C4-2B (cell line): ENCODE data around the gene MKLN1.

Experiments
- H3K27ac ChIP-seq: fragments of 450-650 bp; 2 replicates; pipeline ENCODE4 v1.5.1; 2017
- CTCF ChIP-seq: fragments of 450-650 bp; conservative IDR thresholded peaks from 2 replicates; pipeline ENCODE4 v1.5.1; 2017; ENCODE audit warnings: mild to moderate bottlenecking
- ZFX ChIP-seq: fragments of 450-650 bp; IDR thresholded peaks from 2 replicates; pipeline ENCODE4 v1.6.1; 2017

MKLN1 gene

DNA sequence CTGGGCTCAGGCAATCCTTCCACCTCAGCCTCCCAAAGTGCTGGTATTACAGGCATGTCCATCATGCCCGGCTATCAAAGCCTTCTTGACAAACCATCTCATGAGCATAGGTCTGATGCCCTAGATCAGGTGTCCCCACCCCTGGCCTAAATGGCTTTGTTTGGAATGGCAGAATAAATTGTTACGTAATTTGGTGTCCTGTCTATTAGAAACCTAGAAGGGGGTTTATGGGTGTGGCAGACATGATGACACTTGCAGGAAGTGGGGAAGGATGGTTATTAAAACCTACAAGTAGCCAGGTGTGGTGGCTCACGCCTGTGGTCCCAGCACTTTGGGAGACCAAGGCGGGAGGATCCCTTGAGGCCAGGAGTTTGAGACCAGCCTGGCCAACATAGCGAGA is 38.6 kb upstream of the MKLN1 start:
- TF ChIP-seq ZFX (no peak), CTCF (no peak)

GRCh38 chr7:131292141-131292905 is 35.4 kb upstream of the MKLN1 start:
- H3K27ac ChIP-seq = no peak overlapping the region
- no peak for TF ChIP-seq ZFX
- no peak for TF ChIP-seq CTCF

More for the DNA sequence above, 38.6 kb upstream of the MKLN1 start:
- H3K27ac ChIP-seq = no peak overlapping the region

DNA sequence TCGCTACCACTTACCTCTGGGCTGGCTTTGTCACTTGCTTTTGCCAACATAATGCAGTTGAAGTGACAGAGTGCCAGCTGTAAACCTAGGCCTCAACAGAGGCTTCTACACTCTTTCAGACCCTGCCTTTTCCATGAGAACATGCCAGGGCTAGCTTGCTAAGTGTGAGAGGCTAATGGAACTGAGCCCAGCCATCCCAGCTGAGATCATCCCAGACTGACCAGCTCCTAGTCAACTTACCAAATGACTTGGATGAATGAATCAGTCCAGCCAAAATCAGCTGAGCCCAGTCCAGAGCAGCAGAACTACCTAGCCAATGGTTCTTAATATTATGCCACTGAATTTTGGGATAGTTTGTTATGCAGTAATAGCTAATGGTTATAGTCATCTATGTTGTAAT is 34.7 kb upstream of the MKLN1 start:
- TF ChIP-seq ZFX (no peak), CTCF (no peak)
- no peak overlapping the region for H3K27ac ChIP-seq

- TF ChIP-seq ZFX (no peak), CTCF (no peak)
- no peak overlapping the region for H3K27ac ChIP-seq
These were observed 33.1 kb upstream of the MKLN1 start for GRCh38 chr7:131294553-131294952.

DNA sequence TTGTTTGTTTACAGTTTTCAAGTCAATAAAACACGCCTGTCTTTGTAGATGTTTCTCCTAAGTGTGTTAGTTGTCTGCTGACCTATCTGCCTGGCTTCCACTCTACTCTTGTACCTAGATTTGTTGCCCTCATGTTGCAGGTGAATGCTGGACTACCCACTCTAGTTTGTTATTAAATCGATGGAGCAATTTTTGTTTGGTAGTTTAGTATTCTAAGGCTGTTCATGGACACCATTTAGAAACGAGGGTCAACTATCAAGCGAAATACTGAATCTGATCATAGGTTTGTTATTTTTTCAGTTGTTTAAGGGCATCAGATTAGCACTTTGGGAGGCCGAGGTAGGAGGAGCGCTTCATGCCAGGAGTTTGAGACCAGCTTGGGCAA is 29.1 kb upstream of the MKLN1 start:
- no peak for TF ChIP-seq ZFX
- TF ChIP-seq CTCF = no peak
- H3K27ac ChIP-seq = no peak overlapping the region

DNA sequence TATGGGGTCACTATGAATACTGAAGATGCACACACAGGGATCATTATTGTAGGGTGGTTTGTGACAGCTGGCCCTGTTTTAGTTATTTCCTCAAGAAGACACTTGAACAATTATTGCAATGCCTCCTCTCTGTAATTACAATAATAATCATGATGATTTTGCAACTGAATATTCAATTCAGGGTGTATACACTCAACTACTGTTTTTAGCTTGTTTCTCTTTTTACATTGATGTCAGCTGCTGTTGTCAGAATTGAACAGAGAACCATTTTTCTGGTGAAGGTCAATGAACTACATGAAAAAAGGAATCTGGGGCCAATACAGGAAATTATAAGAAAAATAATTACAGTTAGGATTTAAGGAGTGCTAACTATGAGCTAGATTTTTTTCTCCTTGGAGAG is 28.6 kb upstream of the MKLN1 start:
- no peak overlapping the region for H3K27ac ChIP-seq
- no peak for TF ChIP-seq ZFX
- no peak for TF ChIP-seq CTCF

GRCh38 chr7:131300078-131300477 is 27.6 kb upstream of the MKLN1 start:
- no peak for TF ChIP-seq CTCF
- no peak for TF ChIP-seq ZFX
- no peak overlapping the region for H3K27ac ChIP-seq
